ENCODE results near the gene PDRG1.
"Not testable (repeated sequence)": the region's sequence is repeated elsewhere in the genome, so short reads cannot be mapped to it uniquely, and the experiment has no call there.

PDRG1 gene

DNA sequence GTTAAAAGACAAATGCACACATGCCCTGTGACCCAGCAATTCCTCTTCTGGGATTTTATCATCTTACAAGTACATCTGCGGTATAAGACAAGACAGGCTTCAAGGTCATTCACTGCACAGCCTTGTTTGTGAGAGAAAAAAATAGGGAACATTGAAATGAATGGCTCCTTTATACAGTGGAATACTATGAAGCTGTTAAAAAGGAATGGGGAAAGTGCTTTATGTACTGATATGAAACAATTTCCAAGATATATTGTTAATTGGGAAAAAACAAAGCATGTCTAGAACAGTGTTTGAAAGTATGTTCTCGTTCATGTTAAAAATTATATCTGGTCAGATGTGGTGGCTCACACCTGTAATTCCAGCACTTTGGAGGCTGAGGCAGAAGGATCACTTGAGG, 25.4 kb downstream of the PDRG1 start:
- Histone ChIP-seq H3K27ac (ENCODE audit: low read depth, low read length) (no peak overlapping the region), H3K79me2 (ENCODE audit: control insufficient read depth, insufficient read depth, low read length, unreplicated experiment) (no peaks in the 10 kb centered on the region), H3K4me3 (ENCODE audit: low read depth, low read length) (no peak overlapping the region), H3K27me3 (ENCODE audit: insufficient read depth, low read length) (peaks cover 40% of the 10 kb centered on the region), H3K36me3 (ENCODE audit: insufficient read depth, low read length) (no peaks in the 10 kb centered on the region), H2AFZ (ENCODE audit: low read length, unreplicated experiment) (no peak overlapping the region), H3K4me1 (ENCODE audit: control insufficient read depth, insufficient read depth, low read length, unreplicated experiment) (no peaks in the 10 kb centered on the region)

DNA sequence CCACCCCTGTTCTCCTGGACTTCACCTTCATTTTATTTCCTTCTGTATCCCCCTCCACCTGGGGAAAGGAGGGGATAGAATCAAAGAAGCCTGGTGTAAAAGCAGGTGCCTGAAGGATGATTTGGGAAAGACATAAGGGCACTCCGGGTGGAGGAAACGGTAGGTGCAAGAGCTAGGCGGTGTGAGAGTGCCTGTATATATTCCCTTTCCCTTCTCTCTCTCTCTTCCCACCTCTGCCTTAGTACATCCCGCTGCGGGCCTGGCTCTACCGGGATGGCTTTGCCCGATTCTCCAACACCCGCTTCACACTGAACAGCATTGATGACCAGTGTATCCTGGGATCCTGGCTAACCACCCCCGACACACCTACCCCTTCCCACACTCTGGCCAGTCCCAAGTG, 26.2 kb downstream of the PDRG1 start:
- Histone ChIP-seq H3K4me3 (ENCODE audit: low read depth, low read length) (no peak overlapping the region), H3K36me3 (ENCODE audit: insufficient read depth, low read length) (no peaks in the 10 kb centered on the region), H3K27me3 (ENCODE audit: insufficient read depth, low read length) (peaks cover 40% of the 10 kb centered on the region), H3K79me2 (ENCODE audit: control insufficient read depth, insufficient read depth, low read length, unreplicated experiment) (no peaks in the 10 kb centered on the region), H2AFZ (ENCODE audit: low read length, unreplicated experiment) (no peak overlapping the region), H3K4me1 (ENCODE audit: control insufficient read depth, insufficient read depth, low read length, unreplicated experiment) (no peaks in the 10 kb centered on the region), H3K27ac (ENCODE audit: low read depth, low read length) (no peak overlapping the region)

DNA sequence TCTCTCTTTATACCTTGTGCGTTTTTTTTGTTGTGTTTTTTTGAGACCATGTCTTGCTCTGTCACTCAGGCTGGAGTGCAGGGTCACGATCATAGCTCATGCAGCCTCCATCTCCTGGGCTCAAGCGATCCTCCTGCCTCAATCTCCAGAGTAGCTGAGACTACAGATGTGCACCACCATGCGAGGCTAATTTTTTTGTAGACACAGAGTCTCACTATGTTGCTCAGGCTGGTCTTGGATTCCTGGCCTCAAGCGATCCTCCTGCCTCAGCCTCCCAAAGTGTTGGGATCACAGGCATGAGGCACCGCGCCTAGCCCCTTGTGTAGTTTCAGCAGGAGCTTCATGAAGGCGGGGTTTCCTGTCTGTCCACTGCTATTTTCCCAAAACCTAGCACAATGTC, 27.3 kb downstream of the PDRG1 start:
- Histone ChIP-seq H3K36me3 (ENCODE audit: insufficient read depth, low read length) (no peaks in the 10 kb centered on the region), H3K79me2 (ENCODE audit: control insufficient read depth, insufficient read depth, low read length, unreplicated experiment) (no peaks in the 10 kb centered on the region), H3K27ac (ENCODE audit: low read depth, low read length) (no peak overlapping the region), H3K27me3 (ENCODE audit: insufficient read depth, low read length) (peaks cover 43% of the 10 kb centered on the region), H3K4me3 (ENCODE audit: low read depth, low read length) (no peak overlapping the region), H2AFZ (ENCODE audit: low read length, unreplicated experiment) (no peak overlapping the region), H3K4me1 (ENCODE audit: control insufficient read depth, insufficient read depth, low read length, unreplicated experiment) (no peaks in the 10 kb centered on the region)

DNA sequence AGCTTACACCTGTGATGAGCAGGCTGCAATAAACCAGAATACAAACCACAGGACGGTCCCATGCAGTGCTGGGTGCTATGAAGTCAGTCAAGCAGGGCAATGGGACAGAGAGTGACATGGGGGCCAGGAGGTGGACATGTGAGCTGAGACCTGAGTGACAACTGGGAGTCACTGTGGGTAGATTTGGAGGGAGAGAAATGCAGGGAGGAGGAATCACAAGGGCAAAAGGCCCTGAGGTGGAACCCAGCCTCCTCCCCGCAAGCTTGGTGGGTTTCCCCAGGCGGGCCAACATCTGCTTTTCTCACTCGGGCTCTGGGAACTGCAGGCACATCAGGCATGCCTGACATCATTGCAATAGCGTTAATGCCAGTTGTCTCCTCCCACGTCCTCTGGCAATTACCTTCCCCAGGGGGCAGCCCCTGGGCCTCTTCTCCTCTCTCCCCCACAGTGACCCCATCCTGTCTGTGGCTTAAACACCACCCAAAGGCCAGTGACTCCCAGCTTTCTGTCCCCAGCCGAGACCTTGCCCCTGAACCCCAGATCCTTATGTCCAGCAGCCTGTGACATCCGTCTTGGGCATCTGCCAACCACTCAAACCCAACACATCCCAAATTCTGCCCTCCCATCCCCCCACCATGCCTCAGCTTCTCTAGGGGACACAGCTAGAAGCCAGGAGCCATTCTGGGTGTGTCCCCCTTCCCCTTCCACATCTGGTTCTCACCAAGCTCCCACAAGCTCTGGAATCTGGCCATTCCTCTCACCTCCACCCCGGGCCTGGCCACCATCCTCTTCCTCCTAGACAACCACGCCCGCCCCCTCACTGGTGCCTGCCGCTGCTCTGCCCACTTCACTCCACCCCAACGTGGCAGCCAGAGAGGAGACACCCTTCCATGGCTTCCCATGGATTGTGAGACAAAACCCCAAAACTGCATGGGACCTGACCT, 28.2 kb downstream of the PDRG1 start:
- H3K4me1 ChIP-seq (ENCODE audit: control insufficient read depth, insufficient read depth, low read length, unreplicated experiment), result no peaks in the 10 kb centered on the region
- H2AFZ ChIP-seq (ENCODE audit: low read length, unreplicated experiment), result no peak overlapping the region
- no peaks in the 10 kb centered on the region for H3K36me3 ChIP-seq (ENCODE audit: insufficient read depth, low read length)
- no peaks in the 10 kb centered on the region for H3K79me2 ChIP-seq (ENCODE audit: control insufficient read depth, insufficient read depth, low read length, unreplicated experiment)
- peaks cover 50% of the 10 kb centered on the region for H3K27me3 ChIP-seq (ENCODE audit: insufficient read depth, low read length)
- H3K4me3 ChIP-seq (ENCODE audit: low read depth, low read length), result no peak overlapping the region
- no peak overlapping the region for H3K27ac ChIP-seq (ENCODE audit: low read depth, low read length)

DNA sequence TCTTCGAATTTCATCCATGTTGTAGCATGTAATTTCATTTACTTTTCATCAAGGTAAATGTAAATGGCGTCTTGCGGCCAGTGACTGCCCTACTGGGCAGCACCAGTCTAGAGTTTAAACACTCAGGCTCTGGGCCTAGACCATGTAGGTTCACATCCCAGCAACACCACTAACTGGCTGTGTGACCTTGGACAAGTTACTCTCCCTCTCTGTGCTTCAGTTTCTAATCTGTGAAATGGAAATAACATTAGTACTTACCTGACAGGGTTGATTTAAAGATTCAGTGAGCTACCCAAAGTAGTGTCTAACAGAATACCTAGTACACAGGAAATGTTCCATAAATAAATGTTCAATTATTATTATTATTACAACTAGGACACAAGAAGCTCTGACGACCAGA, 29.3 kb downstream of the PDRG1 start:
- Histone ChIP-seq H3K4me3 (ENCODE audit: low read depth, low read length) (no peak overlapping the region), H3K27ac (ENCODE audit: low read depth, low read length) (no peak overlapping the region), H3K4me1 (ENCODE audit: control insufficient read depth, insufficient read depth, low read length, unreplicated experiment) (no peaks in the 10 kb centered on the region), H3K36me3 (ENCODE audit: insufficient read depth, low read length) (no peaks in the 10 kb centered on the region), H3K27me3 (ENCODE audit: insufficient read depth, low read length) (peaks cover 50% of the 10 kb centered on the region), H3K79me2 (ENCODE audit: control insufficient read depth, insufficient read depth, low read length, unreplicated experiment) (no peaks in the 10 kb centered on the region), H2AFZ (ENCODE audit: low read length, unreplicated experiment) (no peak overlapping the region)

DNA sequence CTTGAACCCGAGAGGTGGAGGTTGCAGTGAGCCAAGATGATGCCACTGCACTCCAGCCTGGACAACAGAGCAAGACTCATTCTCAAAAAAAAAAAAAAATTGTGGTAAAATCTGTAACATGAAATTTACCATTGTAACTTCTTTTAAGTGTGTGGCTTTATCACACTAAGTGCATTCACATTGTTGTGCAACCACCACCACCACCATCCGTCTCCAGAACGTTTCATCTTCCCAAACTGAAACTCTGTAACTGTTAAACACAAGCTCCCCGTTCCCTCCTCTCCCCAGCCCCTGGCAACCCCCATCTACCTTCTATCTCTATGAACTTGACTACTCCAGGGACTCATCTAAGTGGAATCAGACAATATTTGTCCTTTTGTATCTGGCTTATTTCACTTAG, 29.7 kb downstream of the PDRG1 start:
- no peak overlapping the region for H3K27ac ChIP-seq (ENCODE audit: low read depth, low read length)
- no peak overlapping the region for H3K4me3 ChIP-seq (ENCODE audit: low read depth, low read length)
- no peaks in the 10 kb centered on the region for H3K79me2 ChIP-seq (ENCODE audit: control insufficient read depth, insufficient read depth, low read length, unreplicated experiment)
- no peak overlapping the region for H2AFZ ChIP-seq (ENCODE audit: low read length, unreplicated experiment)
- no peaks in the 10 kb centered on the region for H3K4me1 ChIP-seq (ENCODE audit: control insufficient read depth, insufficient read depth, low read length, unreplicated experiment)
- H3K27me3 ChIP-seq (ENCODE audit: insufficient read depth, low read length), result peaks cover 53% of the 10 kb centered on the region
- no peaks in the 10 kb centered on the region for H3K36me3 ChIP-seq (ENCODE audit: insufficient read depth, low read length)

DNA sequence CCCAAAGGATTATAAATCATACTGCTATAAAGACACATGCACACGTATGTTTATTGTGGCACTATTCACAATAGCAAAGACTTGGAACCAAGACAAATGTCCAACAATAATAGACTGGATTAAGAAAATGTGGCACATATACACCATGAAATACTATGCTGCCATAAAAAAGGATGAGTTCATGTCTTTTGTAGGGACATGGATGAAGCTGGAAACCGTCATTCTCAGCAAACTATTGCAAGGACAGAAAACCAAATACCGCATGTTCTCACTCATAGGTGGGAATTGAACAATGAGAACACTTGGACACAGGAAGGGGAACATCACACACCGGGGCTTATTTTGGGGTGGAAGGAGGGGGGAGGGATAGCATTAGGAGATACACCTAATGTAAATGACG, 30.4 kb downstream of the PDRG1 start:
- H3K27ac ChIP-seq (ENCODE audit: low read depth, low read length); H3K4me3 ChIP-seq (ENCODE audit: low read depth, low read length): not testable (repeated sequence)

DNA sequence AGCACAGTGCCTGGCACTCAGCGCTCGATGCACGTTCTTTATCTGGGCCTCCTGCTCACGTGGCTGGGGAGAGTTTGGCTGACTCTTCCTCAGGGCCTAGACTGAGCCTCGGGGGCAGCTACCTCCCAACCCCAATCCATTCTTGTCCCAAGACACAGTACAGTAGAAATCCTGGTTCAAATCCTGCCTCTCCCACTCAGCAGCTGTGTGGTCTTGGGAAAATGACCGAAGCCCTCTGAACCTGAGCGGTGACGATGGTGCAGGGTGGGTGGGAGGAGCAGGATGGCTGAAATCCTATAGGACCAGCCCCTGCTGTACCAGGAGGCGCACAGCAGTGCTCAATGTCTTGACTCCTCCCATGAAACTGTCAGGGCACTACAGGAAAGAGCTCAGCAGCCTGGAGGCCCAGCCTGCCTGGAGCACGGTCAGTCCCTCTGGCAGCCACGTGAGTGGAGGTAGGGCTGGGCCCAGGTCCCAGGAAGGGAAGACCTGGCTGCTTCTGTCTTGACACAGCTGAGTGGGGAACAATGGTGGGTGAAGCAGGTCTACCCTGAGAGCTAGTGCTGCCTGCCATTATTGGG, 31.5 kb downstream of the PDRG1 start:
- no peaks in the 10 kb centered on the region for H3K4me1 ChIP-seq (ENCODE audit: control insufficient read depth, insufficient read depth, low read length, unreplicated experiment)
- H3K36me3 ChIP-seq (ENCODE audit: insufficient read depth, low read length), result no peaks in the 10 kb centered on the region
- H3K27me3 ChIP-seq (ENCODE audit: insufficient read depth, low read length), result peaks cover 44% of the 10 kb centered on the region
- H3K4me3 ChIP-seq (ENCODE audit: low read depth, low read length), result no peak overlapping the region
- no peaks in the 10 kb centered on the region for H3K79me2 ChIP-seq (ENCODE audit: control insufficient read depth, insufficient read depth, low read length, unreplicated experiment)
- no peak overlapping the region for H2AFZ ChIP-seq (ENCODE audit: low read length, unreplicated experiment)
- H3K27ac ChIP-seq (ENCODE audit: low read depth, low read length), result no peak overlapping the region

More for the DNA sequence above, 30.4 kb downstream of the PDRG1 start:
- H3K79me2 ChIP-seq (ENCODE audit: control insufficient read depth, insufficient read depth, low read length, unreplicated experiment); H2AFZ ChIP-seq (ENCODE audit: low read length, unreplicated experiment); H3K4me1 ChIP-seq (ENCODE audit: control insufficient read depth, insufficient read depth, low read length, unreplicated experiment); H3K36me3 ChIP-seq (ENCODE audit: insufficient read depth, low read length): not testable (repeated sequence)
- peaks cover 55% of the 10 kb centered on the region for H3K27me3 ChIP-seq (ENCODE audit: insufficient read depth, low read length)

DNA sequence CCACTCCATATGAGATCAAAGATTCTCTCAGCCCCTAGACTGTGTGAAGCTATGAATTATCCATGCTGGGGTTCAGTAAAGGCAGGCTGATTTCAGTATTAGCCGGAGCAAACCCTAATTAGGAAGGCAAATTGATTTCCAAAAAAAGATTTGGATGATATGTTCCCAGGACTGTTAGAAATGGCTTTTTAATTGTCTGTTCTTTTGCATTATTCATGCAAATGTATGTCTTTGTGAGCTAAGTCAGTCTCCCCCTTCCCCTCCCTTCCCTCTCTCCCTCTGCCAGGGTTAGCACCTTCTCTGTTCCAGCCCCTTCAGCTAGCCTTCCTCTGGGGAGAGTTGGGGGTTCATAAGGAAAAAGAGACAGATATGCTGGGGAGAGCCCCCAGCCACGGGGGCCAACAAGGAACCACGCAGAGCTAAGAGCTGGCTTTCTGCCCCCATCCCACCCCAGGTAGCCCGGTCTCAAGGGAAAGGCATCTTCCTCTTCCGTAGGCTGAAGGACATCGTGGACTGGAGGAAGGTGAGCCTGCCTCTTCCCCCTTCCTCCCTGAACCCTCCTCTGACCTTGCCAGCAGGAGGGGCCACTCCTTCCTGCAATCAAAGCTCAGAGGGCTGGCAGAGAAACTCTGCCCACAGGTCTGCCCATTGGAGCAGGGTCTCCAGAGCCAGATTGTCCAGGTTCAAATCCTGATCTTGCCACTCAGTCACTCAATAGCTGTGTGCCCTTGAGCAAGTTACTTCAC, 32.3 kb downstream of the PDRG1 start:
- no peak overlapping the region for H3K27ac ChIP-seq (ENCODE audit: low read depth, low read length)
- no peak overlapping the region for H3K4me3 ChIP-seq (ENCODE audit: low read depth, low read length)
- H2AFZ ChIP-seq (ENCODE audit: low read length, unreplicated experiment), result no peak overlapping the region

DNA sequence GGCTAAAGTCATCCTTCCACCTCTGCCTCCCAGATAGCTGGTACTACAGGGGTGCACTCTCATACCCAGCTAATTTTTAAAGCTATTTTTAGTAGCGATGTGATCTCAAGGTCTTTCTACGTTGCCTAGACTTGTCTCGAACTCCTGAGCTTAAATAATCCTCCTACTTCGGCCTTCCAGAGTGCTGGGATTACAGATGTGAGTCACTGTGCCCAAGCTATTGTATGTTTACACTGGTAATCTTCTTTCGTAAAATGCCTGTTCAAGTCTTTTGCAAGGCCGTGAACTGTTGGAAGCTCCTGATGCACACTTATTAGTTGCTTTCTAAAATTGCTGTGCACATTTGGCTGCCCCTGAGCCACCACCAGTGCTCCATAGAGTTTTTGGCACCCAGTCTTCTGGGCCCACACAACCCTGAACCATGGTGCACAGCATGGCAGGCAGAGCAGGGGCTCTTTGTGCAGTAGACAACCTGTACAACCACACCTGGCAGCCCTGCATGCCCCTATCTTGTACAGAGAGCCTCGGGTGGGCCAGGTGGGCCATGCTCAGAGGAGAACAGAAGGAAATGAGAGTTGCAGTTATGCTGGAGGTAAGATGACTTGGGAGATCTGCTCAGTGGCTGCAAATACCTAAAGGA, 33.3 kb downstream of the PDRG1 start:
- H3K79me2 ChIP-seq (ENCODE audit: control insufficient read depth, insufficient read depth, low read length, unreplicated experiment), result no peaks in the 10 kb centered on the region
- H3K4me3 ChIP-seq (ENCODE audit: low read depth, low read length), result no peak overlapping the region
- H2AFZ ChIP-seq (ENCODE audit: low read length, unreplicated experiment), result no peak overlapping the region

More for the DNA sequence above, 32.3 kb downstream of the PDRG1 start:
- peaks cover 40% of the 10 kb centered on the region for H3K27me3 ChIP-seq (ENCODE audit: insufficient read depth, low read length)
- H3K4me1 ChIP-seq (ENCODE audit: control insufficient read depth, insufficient read depth, low read length, unreplicated experiment), result no peaks in the 10 kb centered on the region
- no peaks in the 10 kb centered on the region for H3K36me3 ChIP-seq (ENCODE audit: insufficient read depth, low read length)
- H3K79me2 ChIP-seq (ENCODE audit: control insufficient read depth, insufficient read depth, low read length, unreplicated experiment), result no peaks in the 10 kb centered on the region

More for the DNA sequence above, 33.3 kb downstream of the PDRG1 start:
- H3K27ac ChIP-seq (ENCODE audit: low read depth, low read length), result no peak overlapping the region
- H3K4me1 ChIP-seq (ENCODE audit: control insufficient read depth, insufficient read depth, low read length, unreplicated experiment), result no peaks in the 10 kb centered on the region
- peaks cover 40% of the 10 kb centered on the region for H3K27me3 ChIP-seq (ENCODE audit: insufficient read depth, low read length)
- H3K36me3 ChIP-seq (ENCODE audit: insufficient read depth, low read length), result no peaks in the 10 kb centered on the region

All from ACC112 (cell line).